GM15510 (cell line): ENCODE results near the gene PITPNC1.

Experiments used
- POLR2A ChIP-seq: IDR thresholded peaks from 3 replicates; pipeline ENCODE4 v1.6.1; 2011; ENCODE audit warnings: borderline replicate concordance; ENCODE audit not compliant: insufficient read length; ENCODE audit errors: extremely low read depth

The PITPNC1 gene

GRCh38 chr17:67479148-67479547 is 102.1 kb downstream of the PITPNC1 start:
- no peak for TF ChIP-seq POLR2A

GRCh38 chr17:67481808-67482207 is 104.7 kb downstream of the PITPNC1 start:
- TF ChIP-seq POLR2A: no peak

GRCh38 chr17:67482764-67483163 is 105.7 kb downstream of the PITPNC1 start:
- no peak for TF ChIP-seq POLR2A

- no peak for TF ChIP-seq POLR2A
Observed at GRCh38 chr17:67484261-67484660, 107.2 kb downstream of the PITPNC1 start.

GRCh38 chr17:67485666-67486065 is 108.6 kb downstream of the PITPNC1 start:
- TF ChIP-seq POLR2A: no peak

- TF ChIP-seq POLR2A: no peak
Observed at GRCh38 chr17:67487506-67487905, 110.4 kb downstream of the PITPNC1 start.

GRCh38 chr17:67488161-67488560 is 111.1 kb downstream of the PITPNC1 start:
- no peak for TF ChIP-seq POLR2A

- TF ChIP-seq POLR2A: no peak
Observed at GRCh38 chr17:67488768-67489167, 111.7 kb downstream of the PITPNC1 start.

GRCh38 chr17:67489273-67489672 is 112.2 kb downstream of the PITPNC1 start:
- no peak for TF ChIP-seq POLR2A

- no peak for TF ChIP-seq POLR2A
Observed at GRCh38 chr17:67490471-67490870, 113.4 kb downstream of the PITPNC1 start.

- no peak for TF ChIP-seq POLR2A
Observed at GRCh38 chr17:67491009-67491680, 114.1 kb downstream of the PITPNC1 start.

GRCh38 chr17:67491681-67492024 is 114.6 kb downstream of the PITPNC1 start:
- TF ChIP-seq POLR2A: no peak

- TF ChIP-seq POLR2A: no peak
Observed at GRCh38 chr17:67492251-67492740, 115.2 kb downstream of the PITPNC1 start.

- TF ChIP-seq POLR2A: no peak
Observed at GRCh38 chr17:67492824-67493517, 115.9 kb downstream of the PITPNC1 start.

- TF ChIP-seq POLR2A: no peak
Observed at GRCh38 chr17:67493812-67494211, 116.7 kb downstream of the PITPNC1 start.

- TF ChIP-seq POLR2A: no peak
Observed at GRCh38 chr17:67496286-67496685, 119.2 kb downstream of the PITPNC1 start.
